ENCODE results near the gene ALOX12B. TPM values are rescaled to one million over a fixed set of nuclear protein-coding genes. Genes with fewer than 3 reads are reported as not detected.

ALOX12B gene
- total and polyA plus RNA-seq, 2 donors (not counting 3 experiments of a cell fraction or from before 2014, with no cell fraction given): not detected

GRCh38 chr17:8121681-8122421 is 34.3 kb upstream of the ALOX12B start:
- Histone ChIP-seq H3K9ac (replicated peaks; ENCODE audit: extremely low read depth, insufficient read depth, low read length) (no peak overlapping the region), H3K9me3 (replicated peaks; ENCODE audit: control insufficient read depth, insufficient read depth, low read length) (no peaks in the 10 kb centered on the region), H3K27ac (ENCODE audit: insufficient read depth, low read depth, low read length) (no peak overlapping the region), H3K4me2 (ENCODE audit: insufficient read depth, low read length) (peak overlapping the region; percentile 77), H3K36me3 (ENCODE audit: control insufficient read depth in 2 of 2, extremely low read depth in 1 of 2, insufficient read depth in 2 of 2, low read length in 2 of 2) (no peaks in the 10 kb centered on the region), H2AFZ (ENCODE audit: low read depth, low read length) (peak overlapping the region; percentile 75), H3K27me3 (ENCODE audit: control insufficient read depth in 2 of 2, insufficient read depth in 2 of 2, low read length in 2 of 2) (peaks cover 13 to 20% of the 10 kb centered on the region in 2 experiments), H4K20me1 (replicated peaks; ENCODE audit: control insufficient read depth, extremely low read depth, insufficient read depth, low read length) (peaks cover 3% of the 10 kb centered on the region), H3K79me2 (ENCODE audit: control insufficient read depth, insufficient read depth, low read length) (no peaks in the 10 kb centered on the region), H3K4me3 (replicated peaks in 1 of 3; ENCODE audit: insufficient read depth in 1 of 3, low read depth in 1 of 3, low read length in 3 of 3) (peak overlapping the region; percentile 51 to 60 (median 55)), H3K9me1 (replicated peaks; ENCODE audit: control insufficient read depth, extremely low read depth, insufficient read depth, low read length) (no peaks in the 10 kb centered on the region), H3K4me1 (ENCODE audit: control insufficient read depth, extremely low read depth, insufficient read depth, low read length) (peaks cover 45% of the 10 kb centered on the region)
- DNase-seq (ENCODE audit: low read depth, low spot score) (peak; percentile 58), FAIRE-seq (peak; percentile 66)
- ChIA-PET POLR2A (interaction anchor here (0.6 to 1.6 kb wide), 2 partner anchors 14 to 51 kb away, joined by 4 to 6 read pairs; no protein-coding TSS in a partner anchor), CTCF (interaction anchor here (0.7 to 1.6 kb wide), 8 partner anchors 16 to 100 kb away, joined by 3 to 9 read pairs (median 4); no protein-coding TSS in a partner anchor)
- dilution Hi-C loops (cut with MboI; ENCODE audit: extremely low pct_ligation_motif_present, low sequenced_read_pairs): no loop called here
- TF ChIP-seq, protein P1, sequence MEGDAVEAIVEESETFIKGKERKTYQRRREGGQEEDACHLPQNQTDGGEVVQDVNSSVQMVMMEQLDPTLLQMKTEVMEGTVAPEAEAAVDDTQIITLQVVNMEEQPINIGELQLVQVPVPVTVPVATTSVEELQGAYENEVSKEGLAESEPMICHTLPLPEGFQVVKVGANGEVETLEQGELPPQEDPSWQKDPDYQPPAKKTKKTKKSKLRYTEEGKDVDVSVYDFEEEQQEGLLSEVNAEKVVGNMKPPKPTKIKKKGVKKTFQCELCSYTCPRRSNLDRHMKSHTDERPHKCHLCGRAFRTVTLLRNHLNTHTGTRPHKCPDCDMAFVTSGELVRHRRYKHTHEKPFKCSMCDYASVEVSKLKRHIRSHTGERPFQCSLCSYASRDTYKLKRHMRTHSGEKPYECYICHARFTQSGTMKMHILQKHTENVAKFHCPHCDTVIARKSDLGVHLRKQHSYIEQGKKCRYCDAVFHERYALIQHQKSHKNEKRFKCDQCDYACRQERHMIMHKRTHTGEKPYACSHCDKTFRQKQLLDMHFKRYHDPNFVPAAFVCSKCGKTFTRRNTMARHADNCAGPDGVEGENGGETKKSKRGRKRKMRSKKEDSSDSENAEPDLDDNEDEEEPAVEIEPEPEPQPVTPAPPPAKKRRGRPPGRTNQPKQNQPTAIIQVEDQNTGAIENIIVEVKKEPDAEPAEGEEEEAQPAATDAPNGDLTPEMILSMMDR (IDR thresholded peaks at IDR 0.05; ENCODE audit: extremely low read depth in 1 of 2, insufficient read depth in 1 of 2, low read depth in 1 of 2, low read length in 2 of 2): peak; percentile 45 to 62
- TF ChIP-seq, protein P2, sequence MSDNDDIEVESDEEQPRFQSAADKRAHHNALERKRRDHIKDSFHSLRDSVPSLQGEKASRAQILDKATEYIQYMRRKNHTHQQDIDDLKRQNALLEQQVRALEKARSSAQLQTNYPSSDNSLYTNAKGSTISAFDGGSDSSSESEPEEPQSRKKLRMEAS (IDR thresholded peaks at IDR 0.05; ENCODE audit: insufficient read depth, insufficient read length): no peak
- no TSS peak for BruUV-seq (replicated peaks)
- intact Hi-C loops (cut with micrococcal nuclease): loop anchor here (2.0 to 5.0 kb wide), 3 partner anchors 37 to 280 kb away; no protein-coding TSS in a partner anchor

- Histone ChIP-seq H3K36me3 (ENCODE audit: control insufficient read depth in 2 of 2, extremely low read depth in 1 of 2, insufficient read depth in 2 of 2, low read length in 2 of 2) (no peaks in the 10 kb centered on the region), H3K9ac (replicated peaks; ENCODE audit: extremely low read depth, insufficient read depth, low read length) (no peak overlapping the region), H3K27me3 (ENCODE audit: control insufficient read depth in 2 of 2, insufficient read depth in 2 of 2, low read length in 2 of 2) (peaks cover 18 to 25% of the 10 kb centered on the region in 2 experiments), H3K4me1 (ENCODE audit: control insufficient read depth, extremely low read depth, insufficient read depth, low read length) (peaks cover 45% of the 10 kb centered on the region), H3K79me2 (ENCODE audit: control insufficient read depth, insufficient read depth, low read length) (no peaks in the 10 kb centered on the region), H3K27ac (ENCODE audit: insufficient read depth, low read depth, low read length) (no peak overlapping the region), H3K4me2 (ENCODE audit: insufficient read depth, low read length) (peak overlapping the region; percentile 54), H4K20me1 (replicated peaks; ENCODE audit: control insufficient read depth, extremely low read depth, insufficient read depth, low read length) (peaks cover 3% of the 10 kb centered on the region), H2AFZ (ENCODE audit: low read depth, low read length) (peak overlapping the region; percentile 75), H3K9me3 (replicated peaks; ENCODE audit: control insufficient read depth, insufficient read depth, low read length) (no peaks in the 10 kb centered on the region), H3K9me1 (replicated peaks; ENCODE audit: control insufficient read depth, extremely low read depth, insufficient read depth, low read length) (no peaks in the 10 kb centered on the region), H3K4me3 (replicated peaks in 1 of 3; ENCODE audit: insufficient read depth in 1 of 3, low read depth in 1 of 3, low read length in 3 of 3) (peak overlapping the region in 2 of 3 experiments; percentile 40 to 51)
- no peak for DNase-seq (ENCODE audit: low read depth, low spot score)
- intact Hi-C loops (cut with micrococcal nuclease): loop anchor here (2.0 to 5.0 kb wide), 3 partner anchors 37 to 279 kb away; no protein-coding TSS in a partner anchor
- CTCF ChIA-PET: interaction anchor here (1.1 kb wide), 1 partner anchor 52 kb away, joined by 3 read pairs; no protein-coding TSS in a partner anchor
- dilution Hi-C loops (cut with MboI; ENCODE audit: extremely low pct_ligation_motif_present, low sequenced_read_pairs): no loop called here
- TF ChIP-seq, protein P2 (IDR thresholded peaks at IDR 0.05; ENCODE audit: insufficient read depth, insufficient read length): no peak
- no peak for FAIRE-seq
- POLR2A ChIA-PET: interaction anchor here (1.6 kb wide), 1 partner anchor 52 kb away, joined by 4 read pairs; no protein-coding TSS in a partner anchor
- no TSS peak for BruUV-seq (replicated peaks)
Observed at GRCh38 chr17:8121407-8121680, 33.8 kb upstream of the ALOX12B start.
